HG03103 (cell line): Measurements from ENCODE around the gene ITSN2.

Experiments used
- ATAC-seq: cut with Tn5 transposase; IDR thresholded peaks from one replicate; pipeline ENCODE4 v1.9.1; 2021; ENCODE audit warnings: low read depth; ENCODE audit not compliant: unreplicated experiment

Gene ITSN2

DNA sequence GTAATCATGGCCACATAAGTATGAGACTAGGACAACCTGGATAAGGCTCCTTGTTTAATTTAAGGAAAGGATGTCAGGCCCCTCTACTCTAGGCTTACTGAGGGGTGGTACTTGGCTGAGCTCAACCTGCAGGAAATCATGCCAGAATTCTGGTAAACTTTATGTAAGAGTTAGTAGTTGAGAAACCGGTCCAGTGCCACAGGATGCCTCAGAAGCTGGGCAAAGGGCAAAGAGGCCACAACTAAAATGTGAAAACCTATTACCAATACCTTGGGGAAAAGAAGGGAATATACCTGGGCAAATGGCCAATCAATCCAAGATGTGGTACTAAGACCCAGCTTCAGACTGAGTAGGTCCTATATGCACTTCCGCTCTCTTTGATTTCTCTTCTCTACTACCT lies 86.7 kb downstream of the ITSN2 start:
- ATAC-seq = no peak

DNA sequence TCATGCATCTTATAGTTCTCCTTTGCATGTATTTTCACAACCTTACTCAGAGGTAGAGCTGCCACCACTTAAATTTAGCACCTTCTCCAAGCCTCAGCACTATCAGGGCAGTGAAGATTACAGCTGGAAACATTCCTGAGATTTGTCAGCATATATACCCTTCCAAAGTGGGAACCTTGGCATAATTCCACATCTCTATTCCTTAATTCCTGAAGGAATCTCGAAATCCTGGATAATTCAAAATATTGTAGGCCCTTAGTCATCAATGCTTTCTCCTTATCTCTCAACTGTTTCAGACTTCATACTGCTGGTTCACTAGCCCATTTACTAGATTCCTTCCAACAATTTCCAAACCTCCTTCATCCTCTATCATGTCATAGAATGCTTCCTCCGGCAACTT lies 87.4 kb downstream of the ITSN2 start:
- ATAC-seq = no peak

DNA sequence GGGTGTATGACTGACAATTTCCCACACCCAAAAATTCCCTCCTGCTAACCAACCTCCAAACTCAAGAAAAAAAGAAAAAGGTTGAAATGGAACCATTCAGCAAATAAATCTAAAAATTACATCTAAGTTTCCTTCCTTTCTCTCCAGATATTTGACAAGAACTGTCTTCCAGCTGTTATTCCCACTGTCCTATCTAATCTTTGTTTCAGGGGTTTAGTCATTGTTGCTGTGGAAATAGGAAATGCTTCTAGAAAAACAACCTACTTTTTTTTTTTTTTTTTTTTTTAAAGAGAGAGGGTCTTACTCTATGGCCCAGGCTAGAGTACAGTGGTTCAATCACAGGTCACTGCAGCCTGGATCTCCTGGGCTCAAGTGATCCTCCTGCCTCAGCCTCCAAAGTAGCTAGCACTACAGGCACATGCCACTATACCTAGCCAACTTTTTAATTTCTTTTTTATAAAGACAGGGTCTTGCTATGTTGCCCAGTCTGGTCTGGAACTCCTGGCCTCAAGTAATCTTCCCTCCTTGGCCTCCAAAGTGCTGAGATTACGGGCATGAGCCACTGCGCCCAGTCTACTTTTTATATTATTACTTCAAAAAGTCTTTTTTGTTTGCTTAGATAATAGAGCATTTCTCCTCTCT lies 88.1 kb downstream of the ITSN2 start:
- ATAC-seq = no peak

DNA sequence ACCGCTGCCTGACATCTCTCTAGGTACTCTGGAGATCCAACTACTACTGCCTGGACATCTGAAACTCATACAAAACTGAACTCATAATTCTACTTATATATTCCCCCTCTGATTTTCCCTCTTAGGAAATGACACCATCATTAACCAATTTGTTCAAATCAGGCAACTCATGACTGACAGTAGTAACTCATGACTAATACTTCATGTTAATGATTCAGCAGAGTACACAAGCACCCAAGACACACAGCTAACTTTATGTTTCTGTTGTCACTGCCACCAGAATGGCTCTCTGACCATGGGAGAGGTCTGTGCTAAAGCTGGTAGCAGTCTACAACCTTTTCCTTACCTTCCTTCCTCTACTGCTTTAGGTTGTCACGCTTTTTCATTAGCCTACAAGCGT lies 91.1 kb downstream of the ITSN2 start:
- ATAC-seq = no peak

DNA sequence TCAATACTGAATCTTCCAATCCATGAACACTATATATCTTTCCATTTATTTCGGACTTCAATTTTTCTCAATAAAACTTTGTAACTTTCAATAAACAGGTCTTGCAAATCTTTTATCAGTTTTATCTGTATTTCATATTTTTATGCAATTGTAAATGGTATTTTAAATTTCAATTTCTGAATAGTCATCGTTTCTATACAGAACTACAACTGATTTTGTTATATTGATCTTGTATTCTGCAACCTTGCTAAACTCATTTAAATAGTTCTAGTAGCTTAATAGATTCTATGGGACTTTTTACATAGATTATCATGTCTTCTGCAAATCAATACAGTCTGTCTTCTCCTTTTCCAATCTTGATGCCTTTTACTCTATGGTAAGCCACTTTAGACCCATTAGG lies 95.1 kb downstream of the ITSN2 start:
- no peak for ATAC-seq

DNA sequence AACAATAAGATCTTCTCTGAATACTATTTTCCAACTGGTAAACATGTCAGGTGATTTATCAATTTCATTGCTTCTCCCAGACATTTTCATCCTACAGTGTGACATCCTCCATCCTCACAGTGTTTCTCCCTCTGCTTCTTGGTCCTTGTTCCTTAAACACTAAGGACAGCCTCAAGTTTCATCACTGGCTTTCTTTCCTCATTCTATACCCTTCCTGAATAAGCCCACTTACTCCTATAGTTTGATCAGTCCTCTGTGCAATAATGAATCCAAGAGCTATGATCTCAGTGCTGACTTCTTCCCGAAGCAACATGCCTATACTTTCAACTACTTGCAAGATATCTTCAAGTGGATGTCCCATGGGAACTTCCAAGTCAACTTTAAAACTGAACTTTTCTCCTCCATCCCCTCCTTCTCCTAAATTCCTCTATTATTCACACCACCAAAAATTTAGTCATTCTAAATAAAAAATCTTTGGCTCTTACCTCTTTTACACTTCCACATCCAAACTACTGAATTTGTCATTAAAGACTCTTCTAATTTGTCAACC lies 97.8 kb downstream of the ITSN2 start:
- no peak for ATAC-seq

DNA sequence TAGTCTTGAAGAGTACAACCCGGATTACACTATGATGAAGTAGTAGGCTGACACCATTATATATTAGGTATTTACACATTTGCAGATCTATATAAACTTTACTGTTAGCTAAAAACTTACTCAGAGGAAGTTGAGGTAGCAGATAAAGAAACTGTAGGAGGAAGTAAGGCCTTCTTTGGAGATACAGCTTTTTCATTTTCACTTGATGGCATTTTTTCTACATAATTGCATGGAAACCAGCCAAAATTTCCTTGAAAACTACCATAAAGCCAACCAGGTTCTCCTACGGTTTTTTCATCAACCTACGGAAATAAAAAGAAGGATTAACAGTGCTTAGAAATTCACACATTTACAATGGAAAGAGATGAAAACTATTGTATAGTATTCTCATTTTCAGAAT lies 98.9 kb downstream of the ITSN2 start:
- ATAC-seq = no peak

DNA sequence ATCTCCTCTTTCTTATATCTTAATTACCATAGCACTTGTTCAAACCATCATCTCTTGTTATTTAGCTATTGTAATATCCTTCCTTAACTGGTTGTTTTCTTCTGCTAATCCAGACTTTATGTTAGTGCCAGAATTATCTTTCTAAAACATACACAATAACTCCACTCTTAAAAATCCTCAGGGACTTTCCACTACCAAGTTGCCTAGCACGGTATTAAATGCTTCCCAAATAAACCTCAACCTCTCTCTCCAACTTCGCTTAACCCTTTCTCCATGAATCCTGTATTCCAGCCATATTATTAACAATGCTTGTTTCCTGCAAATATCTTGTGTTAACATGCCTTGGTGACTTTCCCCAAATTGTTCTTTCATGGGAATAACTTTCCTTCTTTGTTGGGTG lies 101.0 kb downstream of the ITSN2 start:
- ATAC-seq = no peak

DNA sequence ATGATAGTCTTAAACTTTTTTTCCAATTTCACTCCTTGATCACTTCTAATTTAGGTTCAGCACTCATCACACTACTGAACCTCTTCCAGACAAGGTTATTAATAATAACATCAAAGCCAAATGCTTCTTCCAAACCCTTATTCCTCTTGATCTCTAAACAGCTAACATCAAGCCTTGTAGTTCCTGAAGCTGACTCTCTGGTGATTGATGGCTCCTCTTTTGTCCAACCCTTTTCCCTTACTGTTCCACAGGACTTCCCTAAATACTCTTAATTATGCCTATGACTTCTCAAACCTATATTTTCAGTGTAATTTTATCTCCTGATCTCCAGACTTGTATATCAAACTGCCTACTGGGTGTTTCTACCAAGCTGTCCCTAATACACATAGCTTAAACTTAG lies 101.6 kb downstream of the ITSN2 start:
- no peak for ATAC-seq

DNA sequence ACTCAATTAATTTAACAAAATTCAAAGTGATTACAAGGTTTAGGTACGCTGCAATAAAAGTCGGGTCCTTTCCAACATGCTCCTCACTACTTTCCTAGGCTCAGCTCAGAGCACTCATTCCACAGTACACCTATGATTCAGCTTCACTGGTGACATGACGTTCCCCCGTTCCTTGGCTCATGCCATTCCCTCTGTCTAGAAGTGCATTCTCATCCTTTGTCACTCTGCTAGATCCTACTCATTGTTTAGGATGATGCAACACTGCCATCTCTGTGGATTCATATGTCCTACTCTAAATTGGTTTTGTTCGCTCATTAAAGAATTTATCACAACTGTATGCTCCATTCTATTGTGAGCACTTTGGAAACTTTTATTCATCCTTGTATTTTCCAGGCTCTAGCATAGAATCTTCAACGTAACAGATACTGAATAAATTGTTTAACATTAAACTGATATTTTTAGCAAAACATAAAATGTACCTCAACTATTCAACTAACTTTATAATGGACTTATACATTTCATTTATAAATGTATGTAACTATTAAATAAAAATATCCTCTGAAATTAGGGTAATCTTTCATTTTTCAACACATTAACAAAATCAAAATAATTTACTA lies 106.9 kb downstream of the ITSN2 start:
- no peak for ATAC-seq

DNA sequence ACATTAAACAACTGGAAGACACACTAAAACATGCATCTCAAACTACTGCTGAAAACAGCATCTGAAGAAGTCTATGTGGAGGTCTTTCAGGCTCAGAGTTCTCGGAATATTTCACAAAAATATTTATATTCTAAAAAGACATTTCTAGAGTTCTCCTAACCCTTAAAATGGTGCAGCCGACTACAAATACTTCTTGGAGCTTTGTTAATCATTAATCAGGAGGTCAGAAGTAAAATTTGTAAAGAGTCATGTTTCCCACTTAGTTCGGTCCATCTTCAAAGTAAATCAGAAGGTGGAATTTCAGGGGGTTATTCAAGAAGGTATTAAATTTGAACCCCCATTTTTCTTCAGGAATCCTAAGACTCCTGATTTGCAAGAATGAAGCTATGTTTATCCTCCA lies 112.7 kb downstream of the ITSN2 start:
- ATAC-seq = no peak

DNA sequence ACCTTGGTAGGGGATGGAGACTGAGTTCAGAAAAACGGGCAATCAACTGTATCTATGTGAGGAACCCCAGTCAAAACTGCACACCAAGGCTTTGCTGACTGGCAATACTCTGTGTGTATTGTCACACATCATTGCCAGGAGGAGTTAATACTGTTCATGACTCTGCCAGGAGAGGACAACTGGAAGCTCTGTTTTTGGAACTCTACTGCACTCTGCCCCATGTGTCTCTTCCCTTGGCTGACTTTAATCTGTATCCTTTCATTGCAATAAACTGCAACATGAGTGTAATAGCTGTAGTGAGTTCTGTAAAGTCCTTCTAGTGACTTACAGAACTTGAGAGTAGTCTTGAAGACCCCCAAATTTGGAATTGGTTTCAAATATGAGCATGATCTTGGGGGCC lies 113.2 kb downstream of the ITSN2 start:
- no peak for ATAC-seq

DNA sequence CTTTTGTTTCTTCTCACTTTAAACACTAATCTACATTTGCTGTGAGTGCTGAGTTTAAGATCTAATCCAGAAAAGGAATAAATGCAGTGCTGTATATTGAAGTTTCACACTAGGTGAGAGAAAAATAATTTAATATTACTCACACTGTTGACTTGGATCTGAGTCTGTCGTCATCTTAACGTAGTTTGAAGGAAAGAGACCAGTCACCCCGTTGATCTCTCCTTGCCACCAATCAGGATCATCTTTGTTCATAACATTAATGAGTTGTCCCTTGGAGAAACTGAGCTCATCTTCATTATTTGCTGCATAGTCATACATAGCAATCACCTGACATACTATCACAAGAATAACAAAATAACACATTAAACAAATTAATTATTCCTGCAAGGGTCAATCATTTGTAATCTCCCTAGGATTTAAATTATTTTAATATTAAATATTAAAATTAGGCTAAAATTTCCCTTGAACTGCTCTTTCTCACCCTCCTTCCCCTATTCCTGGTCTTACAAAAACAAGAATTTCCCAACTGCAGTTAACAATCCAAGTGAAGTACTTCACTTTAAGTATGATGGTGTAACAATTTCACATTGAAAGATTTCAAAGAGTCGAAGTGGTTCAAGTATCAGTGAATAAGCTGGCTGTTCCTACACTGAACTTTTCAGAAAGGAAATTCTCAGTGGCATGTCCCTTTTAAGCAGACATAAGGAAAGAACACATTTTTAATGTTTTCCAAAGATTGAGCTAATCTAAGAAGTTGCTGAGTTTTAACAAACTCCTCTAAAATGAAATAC lies 114.2 kb downstream of the ITSN2 start:
- ATAC-seq = no peak

DNA sequence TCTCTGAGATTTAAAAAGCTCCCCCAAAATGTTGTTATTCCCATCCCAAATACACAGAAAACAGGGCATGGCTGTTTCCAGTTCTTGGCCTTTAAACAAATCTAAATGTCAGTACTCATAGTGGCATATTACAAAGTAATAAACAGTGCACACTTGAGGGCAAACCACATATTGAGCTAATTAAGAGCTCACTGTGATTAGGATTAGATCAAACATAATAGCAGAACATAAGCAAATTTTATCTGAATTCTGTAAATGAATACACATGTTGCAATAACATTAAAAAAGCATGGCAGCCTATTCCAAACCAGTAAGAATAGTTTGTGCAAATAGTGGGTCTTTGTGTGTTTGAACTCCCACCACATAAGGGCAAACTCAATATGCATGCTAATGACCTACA lies 118.8 kb downstream of the ITSN2 start:
- no peak for ATAC-seq

DNA sequence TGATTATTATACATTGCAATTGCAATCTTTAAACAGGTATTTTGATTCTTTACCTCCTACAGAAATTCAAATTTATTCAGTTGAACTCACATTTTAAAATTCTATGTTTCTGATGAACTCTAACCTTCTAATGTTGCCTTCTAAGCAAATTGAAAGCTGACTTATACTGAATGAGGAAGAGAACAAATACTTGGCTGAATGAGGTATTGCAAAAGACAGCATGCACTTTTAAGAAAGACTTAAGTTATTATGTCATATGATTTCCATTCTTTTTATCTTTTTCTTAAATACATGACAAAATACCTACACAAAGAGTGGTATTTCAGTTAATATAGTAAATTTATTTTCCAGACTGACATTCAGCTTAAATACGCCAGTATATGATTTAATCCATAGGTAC lies 120.8 kb downstream of the ITSN2 start:
- ATAC-seq = no peak

DNA sequence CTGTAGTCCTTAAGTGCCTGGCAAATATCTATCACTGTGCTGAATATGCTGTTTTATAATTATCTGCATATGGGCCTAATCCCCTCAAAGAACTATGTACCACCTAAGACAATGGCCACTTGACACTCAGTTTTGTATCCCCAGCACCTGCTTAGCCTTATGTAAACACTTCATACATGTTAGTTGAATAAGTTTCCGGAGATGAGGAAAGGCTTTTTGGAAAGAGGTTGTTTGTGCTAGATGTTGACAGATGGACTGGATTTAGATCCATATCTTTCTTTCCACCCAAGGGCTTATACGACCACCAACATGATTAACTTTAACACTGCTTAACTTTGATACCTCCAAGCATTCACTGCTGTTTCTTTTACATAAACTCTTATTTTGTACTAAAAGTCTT lies 122.2 kb downstream of the ITSN2 start:
- ATAC-seq = no peak

DNA sequence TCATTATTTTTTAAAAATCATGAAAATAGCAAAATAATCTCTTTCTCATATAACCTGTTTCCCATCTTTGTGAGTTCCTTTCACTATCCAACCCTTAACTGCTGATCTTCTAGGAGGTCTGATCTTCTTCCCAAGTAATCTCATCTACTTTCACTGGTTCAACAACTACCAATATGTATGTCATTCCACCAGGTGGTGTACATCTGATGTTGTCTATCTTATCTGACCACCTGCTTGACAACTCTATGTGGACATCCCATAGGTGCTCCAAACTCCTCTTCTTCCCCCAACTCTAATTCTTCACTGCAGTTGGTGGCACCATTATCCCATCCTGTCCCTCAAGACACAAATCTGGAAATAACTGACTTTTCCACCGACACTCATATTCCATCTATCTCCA lies 123.0 kb downstream of the ITSN2 start:
- no peak for ATAC-seq

DNA sequence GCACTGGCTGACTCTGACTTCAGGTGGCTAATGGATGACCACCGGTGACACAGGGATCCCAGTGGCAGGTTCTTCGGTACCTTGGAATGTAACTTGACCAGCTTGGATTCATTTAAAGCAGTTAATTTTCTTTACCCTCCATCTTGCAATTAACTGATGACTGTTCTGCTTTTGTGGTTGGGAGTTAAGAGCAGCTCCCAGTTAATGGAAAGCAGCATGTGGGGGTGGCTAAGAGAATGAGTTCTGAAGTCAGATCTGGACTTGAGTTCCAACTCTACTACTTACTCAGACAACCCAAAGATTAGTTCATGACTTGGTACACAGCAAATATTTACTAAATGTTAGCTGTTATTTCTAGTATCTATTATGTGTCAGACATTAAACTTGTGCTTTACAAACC lies 127.0 kb downstream of the ITSN2 start:
- no peak for ATAC-seq

DNA sequence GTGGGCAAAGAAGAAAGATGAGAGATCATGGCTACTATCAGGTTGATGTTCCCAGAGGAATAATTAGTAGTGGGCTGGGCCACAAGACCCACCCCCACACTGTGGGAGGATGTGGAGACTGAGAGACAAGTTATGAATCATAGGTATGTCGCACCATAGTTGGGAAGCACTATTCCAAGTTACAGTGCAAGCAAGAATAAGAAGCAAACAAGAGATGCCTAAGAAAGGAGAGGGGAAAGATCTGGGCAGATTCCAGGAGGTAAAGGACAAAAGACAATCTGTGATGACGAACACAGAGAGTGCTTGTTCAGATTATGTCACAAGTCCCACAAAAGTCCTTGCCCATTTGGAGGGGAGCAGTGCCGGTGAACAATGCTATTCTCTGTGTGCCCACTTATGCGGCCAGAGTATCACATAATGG lies 128.9 kb downstream of the ITSN2 start:
- no peak for ATAC-seq

DNA sequence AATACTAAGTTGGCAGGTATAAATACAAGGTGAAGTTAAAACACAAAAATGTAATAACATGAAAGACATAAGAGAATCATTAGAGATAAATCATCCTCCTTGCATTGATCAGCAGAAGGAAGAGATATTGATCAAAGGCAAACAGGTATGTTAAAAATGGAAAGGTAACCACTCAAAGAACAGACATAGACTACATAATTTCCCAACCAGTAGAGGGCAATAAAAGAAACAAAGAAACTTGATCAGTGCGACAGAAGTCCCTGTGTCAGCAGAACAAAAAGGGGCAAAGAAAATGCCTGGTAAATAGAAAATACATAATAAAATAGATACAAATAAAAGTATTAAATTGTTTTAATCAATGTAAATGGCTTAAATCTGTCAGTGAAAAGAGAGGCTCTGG lies 131.9 kb downstream of the ITSN2 start:
- ATAC-seq = no peak

DNA sequence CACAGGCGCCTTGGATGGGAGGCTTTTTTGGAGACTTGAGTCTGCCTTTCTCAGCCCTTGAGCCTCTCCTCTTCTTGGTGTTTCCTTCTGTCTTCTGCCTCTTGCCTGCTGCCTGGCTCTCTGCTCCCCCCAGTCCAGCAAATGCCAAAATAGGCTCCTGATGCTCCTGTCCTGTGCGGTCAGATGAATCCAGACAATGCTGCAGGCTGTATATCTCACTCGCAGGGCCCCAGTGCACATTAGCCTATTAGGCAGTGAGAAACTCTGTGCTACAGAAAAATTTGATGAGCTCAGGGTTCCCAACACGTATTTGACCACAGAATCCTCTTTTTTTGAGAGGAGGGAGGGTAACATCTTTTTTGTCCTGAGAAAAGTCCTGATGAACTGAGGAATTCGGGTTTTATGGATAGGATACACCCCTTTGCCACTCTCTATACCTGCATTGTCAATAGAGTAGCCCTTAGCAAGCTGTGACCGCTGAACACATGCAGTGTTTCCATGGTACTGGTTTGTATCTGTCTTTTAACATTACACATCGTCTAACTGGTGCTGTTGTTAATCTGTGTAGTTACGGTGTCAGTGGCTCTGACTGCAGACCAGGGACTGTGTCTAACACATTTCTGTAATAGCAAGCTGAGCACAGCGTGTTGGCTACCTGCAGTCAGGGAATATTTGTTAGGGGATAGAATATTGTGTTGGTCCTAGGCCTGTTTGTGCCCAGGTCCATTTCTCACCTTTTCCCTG lies 134.7 kb downstream of the ITSN2 start:
- ATAC-seq = no peak
